Astrocyte of the spinal cord (primary cell): ENCODE measurements around the gene C10orf105.

Experiments
- DNase-seq: peaks from one replicate; pipeline ENCODE4 v3.0.0; 2011; ENCODE audit warnings: low read depth, low spot score
- H3K4me3 ChIP-seq: 2 replicates; pipeline ENCODE4 v1.5.1; 2011; ENCODE audit warnings: low read depth, mild to moderate bottlenecking, low read length, moderate library complexity
- in situ Hi-C: cut with HindIII; loops from 2 replicates; pipeline ENCODE4 v1.10.0; 2017; ENCODE audit warnings: low sequenced_read_pairs
- TF ChIP-seq, protein P1 (sequence below): IDR thresholded peaks from 2 replicates; pipeline ENCODE4 v1.5.1; 2012; ENCODE audit warnings: low read depth, mild to moderate bottlenecking, low read length, inconsistent platforms

Gene C10orf105

DNA sequence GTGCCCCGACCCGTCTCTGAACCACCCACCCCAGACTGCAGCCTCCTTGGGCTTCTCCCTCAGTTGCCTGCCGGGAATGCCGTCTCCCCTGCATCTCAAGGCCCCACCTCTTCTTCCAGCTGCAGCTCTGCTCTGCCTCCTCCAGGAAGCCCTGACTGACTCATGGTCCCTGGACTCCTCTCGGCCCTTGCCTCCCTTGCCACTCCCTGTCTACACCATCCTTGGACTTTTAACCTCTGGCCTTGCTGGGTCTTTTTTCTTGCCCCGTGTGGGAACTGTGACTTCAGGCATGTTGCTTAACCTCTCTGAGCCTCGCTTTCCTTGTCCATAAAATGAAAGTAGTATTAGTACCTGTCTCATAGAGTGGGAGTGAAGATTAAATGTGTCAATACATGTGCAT is 56.3 kb downstream of the C10orf105 start:
- H3K4me3 ChIP-seq: no peak overlapping the region
- DNase-seq: no peak
- TF ChIP-seq, protein P1, sequence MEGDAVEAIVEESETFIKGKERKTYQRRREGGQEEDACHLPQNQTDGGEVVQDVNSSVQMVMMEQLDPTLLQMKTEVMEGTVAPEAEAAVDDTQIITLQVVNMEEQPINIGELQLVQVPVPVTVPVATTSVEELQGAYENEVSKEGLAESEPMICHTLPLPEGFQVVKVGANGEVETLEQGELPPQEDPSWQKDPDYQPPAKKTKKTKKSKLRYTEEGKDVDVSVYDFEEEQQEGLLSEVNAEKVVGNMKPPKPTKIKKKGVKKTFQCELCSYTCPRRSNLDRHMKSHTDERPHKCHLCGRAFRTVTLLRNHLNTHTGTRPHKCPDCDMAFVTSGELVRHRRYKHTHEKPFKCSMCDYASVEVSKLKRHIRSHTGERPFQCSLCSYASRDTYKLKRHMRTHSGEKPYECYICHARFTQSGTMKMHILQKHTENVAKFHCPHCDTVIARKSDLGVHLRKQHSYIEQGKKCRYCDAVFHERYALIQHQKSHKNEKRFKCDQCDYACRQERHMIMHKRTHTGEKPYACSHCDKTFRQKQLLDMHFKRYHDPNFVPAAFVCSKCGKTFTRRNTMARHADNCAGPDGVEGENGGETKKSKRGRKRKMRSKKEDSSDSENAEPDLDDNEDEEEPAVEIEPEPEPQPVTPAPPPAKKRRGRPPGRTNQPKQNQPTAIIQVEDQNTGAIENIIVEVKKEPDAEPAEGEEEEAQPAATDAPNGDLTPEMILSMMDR: no peak
- in situ Hi-C loops: no loop called here

DNA sequence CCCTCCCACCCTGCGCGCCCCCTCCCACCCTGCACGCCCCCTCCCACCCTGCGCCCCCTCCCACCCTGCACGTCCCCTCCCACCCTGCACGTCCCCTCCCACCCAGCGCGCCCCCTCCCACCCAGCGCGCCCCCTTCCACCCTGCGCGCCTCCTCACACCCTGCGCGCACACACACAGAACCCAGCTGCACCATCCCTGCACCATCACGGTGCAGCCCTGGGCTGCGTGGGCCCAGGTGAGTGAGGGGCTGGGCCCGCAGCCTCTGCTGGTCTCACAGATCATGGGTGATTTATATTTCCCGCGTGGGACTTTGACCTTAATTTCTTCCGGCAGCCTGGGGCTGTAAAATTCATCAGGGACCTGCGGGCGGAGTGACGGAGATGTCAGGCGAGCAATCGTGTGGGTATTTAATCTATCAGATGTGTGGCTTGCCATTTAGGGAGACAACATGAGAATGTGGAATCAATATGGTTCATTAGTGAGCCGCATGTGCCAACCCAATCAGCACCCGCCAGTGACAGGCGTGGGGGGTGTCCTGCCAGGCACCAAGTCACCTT is 57.7 kb downstream of the C10orf105 start:
- no peak for DNase-seq
- TF ChIP-seq, protein P1: no peak
- H3K4me3 ChIP-seq: no peak overlapping the region
- in situ Hi-C loops: no loop called here
